Activated naive CD4-positive, alpha-beta T cell (primary cell): ENCODE results near the gene HDC.

Source experiments
- DNase-seq, 4 experiments: peaks; one replicate each; lab custom pipeline; 2025; lab: John Stamatoyannopoulos, UW

HDC gene

DNA sequence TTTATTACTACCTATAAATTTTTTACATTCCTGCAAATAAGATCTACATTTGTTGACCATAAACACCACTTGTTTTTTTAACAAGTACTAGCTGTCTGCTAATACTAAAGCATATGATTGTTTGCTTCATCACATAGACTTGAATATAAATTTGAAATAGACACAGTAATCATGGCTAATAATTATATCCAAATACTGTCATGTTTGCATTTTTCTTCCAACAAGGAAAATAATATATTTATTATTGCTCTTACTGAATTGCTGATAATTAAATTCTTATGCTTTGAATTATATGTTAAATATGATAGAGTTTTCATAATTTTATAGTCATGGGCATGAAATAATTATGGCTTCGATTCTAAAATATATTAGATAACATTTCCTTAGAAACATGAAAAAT, 40.5 kb downstream of the HDC start:
- no peak for DNase-seq

DNA sequence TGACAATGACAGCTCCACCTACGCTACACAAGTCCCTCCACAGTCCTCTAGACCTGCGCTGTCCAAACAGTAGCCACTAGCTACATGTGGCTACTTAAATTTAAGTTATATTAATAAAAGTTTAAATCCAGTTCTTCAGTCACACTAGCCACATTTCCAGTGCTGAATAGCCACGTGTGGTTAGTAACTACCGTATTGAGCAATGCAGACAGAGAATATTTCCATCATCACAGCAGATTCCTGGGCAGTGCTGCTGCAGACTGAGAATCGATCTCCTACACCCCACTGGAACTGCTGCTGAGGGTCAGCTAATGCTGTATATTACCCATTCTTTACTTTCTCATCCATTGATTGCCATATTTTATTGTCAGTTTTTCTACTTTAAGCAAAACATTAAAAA, 40.9 kb downstream of the HDC start:
- DNase-seq, result no peak

DNA sequence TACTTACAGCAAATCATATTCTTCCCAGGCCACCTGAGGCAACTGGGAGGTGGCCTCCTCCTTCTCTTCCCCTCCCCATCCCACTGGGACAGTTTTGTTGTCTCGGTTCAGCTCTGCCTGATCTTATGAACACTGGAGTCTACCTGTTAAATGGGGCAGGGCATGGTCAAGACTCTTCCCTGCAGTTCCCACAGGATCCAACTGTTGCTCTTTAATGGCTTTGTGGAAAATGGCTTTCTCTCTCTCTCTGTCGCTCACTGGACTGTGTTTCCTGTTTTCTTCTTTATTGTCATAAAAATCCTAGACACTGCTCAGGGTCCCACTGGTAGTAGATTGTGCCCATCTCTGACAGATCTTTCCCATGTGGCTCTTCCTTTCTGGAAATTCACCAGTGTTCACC, 43.3 kb downstream of the HDC start:
- no peak for DNase-seq

DNA sequence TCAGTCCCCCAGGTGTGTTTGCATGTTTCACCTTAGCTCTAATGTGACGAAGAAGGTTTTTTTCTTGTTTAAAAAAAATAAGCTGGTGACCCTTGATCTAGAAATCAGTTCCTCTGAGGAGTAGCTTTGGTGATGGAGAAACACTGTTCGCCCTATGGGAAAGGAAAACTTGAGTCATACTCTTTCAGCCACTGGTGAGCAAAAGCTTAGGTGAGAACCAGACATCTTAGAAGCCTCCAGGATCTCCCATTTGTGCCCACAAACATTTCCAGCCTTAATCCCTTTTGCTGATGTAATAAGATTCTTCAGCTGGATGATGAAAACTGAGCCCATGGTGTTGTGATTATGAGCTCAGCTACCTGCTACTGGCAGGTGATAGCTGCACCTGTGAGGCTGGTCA, 45.7 kb downstream of the HDC start:
- DNase-seq, result no peak

DNA sequence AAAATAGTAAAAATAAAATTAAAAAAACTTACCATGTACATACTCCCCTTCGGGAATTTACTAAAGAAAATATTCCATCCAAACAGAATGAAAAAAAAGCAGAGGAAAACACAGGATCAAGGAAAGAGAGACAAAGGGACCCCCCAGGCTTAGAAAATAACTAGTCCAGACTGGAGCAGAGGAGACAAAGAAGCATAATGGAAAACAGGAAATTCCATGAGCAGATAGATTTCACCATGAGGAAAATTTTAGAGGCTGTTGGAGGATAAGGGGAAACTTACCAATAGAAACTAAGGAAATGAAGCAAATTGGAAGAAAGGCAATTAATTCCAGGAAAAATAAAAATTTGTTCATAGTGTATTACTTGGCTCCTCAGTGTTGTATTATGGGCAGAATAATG, 46.8 kb downstream of the HDC start:
- no peak for DNase-seq

DNA sequence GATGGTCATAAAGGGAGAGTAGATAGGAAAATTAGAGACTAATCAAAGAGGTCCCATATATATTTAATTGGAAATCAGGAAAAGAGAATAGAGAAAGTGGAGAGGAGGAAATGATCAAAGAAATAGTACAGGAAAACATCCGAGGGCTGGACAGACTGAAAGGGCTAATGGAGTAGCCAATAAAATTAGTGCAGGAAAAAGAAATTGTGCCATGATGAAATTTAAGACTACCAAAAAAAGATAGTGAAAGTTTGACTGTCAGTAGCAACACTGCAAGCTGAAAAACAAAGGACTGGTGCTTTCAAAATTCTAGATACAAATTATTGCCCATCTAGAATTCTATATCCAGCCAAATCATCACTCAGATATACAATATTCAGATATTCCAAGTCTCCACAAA, 47.2 kb downstream of the HDC start:
- no peak for DNase-seq

DNA sequence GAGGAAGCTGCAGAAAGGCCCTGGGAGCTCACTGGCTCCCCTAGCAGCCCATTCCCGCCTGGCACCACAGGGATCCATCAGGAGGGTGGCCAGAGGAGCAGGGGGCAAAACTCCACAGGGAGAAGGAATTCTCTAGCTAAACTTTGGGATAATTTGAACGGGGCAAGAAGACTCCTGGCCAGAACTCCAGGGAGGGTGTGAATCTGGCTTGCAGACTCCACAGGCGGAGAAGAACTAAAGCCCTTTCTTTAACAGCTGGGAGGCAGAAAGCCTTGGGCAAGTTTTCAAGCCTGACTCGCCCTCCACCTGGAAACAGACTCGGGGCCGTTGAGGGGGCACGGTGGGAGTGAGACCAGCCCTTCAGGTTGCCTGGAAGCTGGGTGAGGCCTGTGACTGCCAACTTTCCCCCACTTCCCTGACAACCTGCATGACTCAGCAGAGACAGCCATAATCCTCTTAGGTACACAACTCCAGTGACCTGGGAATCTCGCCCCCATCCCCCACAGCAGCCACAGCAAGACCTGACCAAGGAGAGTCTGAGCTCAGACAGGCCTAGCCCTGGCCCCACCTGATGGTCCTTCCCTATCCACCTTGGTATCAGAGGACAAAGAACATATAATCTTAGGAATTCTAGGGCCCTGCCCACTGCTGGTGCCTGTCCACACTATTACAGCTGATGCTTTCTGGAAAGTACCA, 54.9 kb downstream of the HDC start:
- no peak for DNase-seq

DNA sequence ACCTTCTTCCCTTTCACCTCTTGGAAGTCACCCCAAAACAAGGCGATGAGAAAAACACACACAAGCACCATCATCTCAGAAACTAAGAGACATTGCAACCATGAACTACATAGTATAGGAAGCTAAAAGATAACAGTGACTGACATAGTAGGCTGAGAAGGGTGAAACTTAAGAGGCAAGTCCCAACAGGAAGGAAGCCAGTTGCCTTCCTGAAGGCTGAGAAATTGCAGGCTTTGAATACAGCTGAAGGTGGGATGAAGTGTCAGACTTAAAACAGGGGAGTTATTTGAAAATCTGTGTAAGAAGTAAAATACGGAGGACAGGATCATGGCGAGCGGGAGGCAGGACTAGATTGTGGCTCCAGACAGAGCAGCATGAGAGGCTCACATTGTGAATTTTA, 55.7 kb downstream of the HDC start:
- DNase-seq, result no peak

DNA sequence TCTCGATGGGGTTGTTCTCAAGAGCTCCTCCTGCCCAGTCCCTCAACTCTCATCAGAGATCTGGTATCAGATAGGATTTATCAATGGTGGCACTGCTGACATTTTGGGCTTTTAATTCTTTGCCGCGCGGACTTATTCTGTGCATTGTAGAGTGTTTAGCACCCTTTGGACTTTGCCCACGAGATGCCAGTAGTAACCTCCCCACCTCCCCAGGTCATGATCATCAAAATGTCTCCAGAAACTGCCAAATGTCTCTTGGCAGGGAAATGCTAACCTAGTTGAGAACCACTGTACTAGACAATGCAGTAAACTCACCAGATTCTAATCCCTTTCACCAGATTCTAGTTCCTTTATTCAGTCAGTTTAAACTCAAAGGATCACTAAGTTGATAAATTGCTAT, 59.5 kb downstream of the HDC start:
- no peak for DNase-seq

DNA sequence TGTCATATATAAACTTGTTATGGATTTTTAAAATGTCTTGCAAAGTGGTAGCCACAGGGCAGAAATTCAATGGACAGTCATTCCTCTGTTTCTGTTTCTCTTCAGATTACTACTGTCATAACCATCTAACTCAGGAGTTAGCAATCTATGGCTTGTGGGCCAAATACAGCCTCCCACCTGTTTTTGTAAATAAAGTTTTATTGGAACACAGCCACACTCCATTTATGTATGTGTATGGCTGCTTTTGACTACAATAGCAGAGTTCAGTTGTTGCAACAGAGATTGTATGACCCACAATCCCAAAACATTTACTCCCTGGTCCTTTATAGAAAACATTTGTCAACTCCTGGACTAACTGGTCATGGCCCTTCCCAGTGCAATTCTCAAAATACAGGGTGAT, 63.5 kb downstream of the HDC start:
- no peak for DNase-seq

DNA sequence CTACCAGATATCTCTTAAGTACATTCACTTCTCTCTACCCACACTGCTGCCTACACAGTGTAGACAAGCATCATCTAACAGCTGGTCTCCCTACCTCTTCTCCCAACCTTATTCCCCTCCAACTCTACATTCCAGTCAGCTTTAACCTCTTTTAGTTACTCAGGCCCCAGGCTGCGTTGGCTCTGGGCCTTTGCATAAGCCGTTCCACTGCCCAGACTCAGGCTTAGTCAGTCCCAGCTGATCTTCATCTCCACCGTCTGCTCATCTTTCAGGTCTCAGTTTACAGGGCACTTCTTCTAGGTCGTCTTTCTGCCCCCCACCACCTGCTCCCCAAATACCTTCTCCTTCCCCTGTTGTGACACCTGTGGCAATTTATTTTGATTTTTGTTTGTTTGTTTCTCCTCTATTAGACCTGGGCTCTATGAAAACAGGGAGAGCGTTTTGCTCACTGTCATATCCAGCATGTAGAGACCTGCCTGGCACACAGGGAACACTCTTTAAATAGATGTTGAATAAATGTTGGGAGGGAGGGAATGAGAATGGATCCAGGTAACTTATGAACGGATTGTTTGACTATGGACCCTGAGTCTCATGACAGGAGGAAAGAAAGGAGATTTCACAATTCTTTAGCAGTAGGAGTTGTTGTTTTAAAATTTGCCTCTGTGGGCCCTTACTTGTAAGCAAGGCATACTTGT, 72.5 kb downstream of the HDC start:
- no peak for DNase-seq

DNA sequence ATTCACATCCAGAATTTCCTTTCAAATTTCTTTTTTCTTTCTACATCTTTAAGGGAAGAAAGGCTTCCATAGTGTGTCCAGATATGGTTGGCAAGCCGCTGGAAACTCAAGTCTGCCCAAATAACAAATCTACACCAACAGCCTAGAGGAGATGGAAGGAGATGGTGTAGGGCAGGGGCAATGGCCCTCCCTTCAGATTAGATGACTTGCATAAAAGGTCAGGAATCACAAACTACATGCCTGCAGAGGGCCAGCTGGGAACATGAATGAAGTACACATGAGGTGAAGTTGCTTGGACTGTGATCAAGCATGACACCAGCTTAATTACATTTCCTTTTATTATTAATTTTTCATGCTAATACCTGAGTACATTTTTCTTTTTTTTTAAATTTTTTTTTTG, 73.4 kb downstream of the HDC start:
- no peak for DNase-seq
